ENCODE results near the gene SSNA1. TPM values are rescaled to one million over a fixed set of nuclear protein-coding genes. Genes with fewer than 3 reads are reported as not detected.

The SSNA1 gene
- polyA plus RNA-seq, 1 experiment = 35.0 TPM

GRCh38 chr9:137185921-137186320 is 2.6 kb upstream of the SSNA1 start:
- H3K9me3 ChIP-seq (ENCODE audit: control insufficient read depth, insufficient read depth, low read length) = no peaks in the 10 kb centered on the region; the same call in 1 of the 2 replicates
- ChIA-PET CTCF (no interaction called here), POLR2A (no interaction called here)
- no peak overlapping the region for H3K4me3 ChIP-seq (ENCODE audit: low read depth, low read length)
- H3K27me3 ChIP-seq (ENCODE audit: control insufficient read depth, insufficient read depth, low read length) = no peaks in the 10 kb centered on the region
- TF ChIP-seq CTCF (IDR thresholded peaks at IDR 0.05; ENCODE audit: low read depth, low read length) = no peak
- H3K27ac ChIP-seq (ENCODE audit: low read depth, low read length) = no peak overlapping the region
- no peak for DNase-seq (ENCODE audit: low read depth, low spot score)

- CTCF ChIA-PET = interaction anchor here (3.7 kb wide), 1 partner anchor 50 kb away, joined by 17 read pairs; no protein-coding TSS in a partner anchor
- Histone ChIP-seq H3K27me3 (ENCODE audit: control insufficient read depth, insufficient read depth, low read length) (no peaks in the 10 kb centered on the region), H3K4me3 (ENCODE audit: low read depth, low read length) (no peak overlapping the region), H3K9me3 (ENCODE audit: control insufficient read depth, insufficient read depth, low read length) (no peaks in the 10 kb centered on the region; the same call in 1 of the 2 replicates), H3K27ac (ENCODE audit: low read depth, low read length) (no peak overlapping the region)
- TF ChIP-seq CTCF (IDR thresholded peaks at IDR 0.05; ENCODE audit: low read depth, low read length) = no peak
- DNase-seq (ENCODE audit: low read depth, low spot score) = no peak
- POLR2A ChIA-PET = no interaction called here
These were observed 2.1 kb upstream of the SSNA1 start for GRCh38 chr9:137186385-137186784.

GRCh38 chr9:137187386-137187785 is 1.1 kb upstream of the SSNA1 start:
- no peaks in the 10 kb centered on the region for H3K27me3 ChIP-seq (ENCODE audit: control insufficient read depth, insufficient read depth, low read length)
- no peaks in the 10 kb centered on the region; the same call in 1 of the 2 replicates for H3K9me3 ChIP-seq (ENCODE audit: control insufficient read depth, insufficient read depth, low read length)
- peak overlapping the region; percentile 94 for H3K4me3 ChIP-seq (ENCODE audit: low read depth, low read length)
- DNase-seq (ENCODE audit: low read depth, low spot score) = no peak
- TF ChIP-seq CTCF (IDR thresholded peaks at IDR 0.05; ENCODE audit: low read depth, low read length) = no peak
- ChIA-PET POLR2A (interaction anchor here (3.2 kb wide), 1 partner anchor 13 kb away, joined by 38 read pairs; the partner anchor contains the start of gene TPRN), CTCF (interaction anchor here (3.7 kb wide), 1 partner anchor 49 kb away, joined by 17 read pairs; no protein-coding TSS in a partner anchor)
- no peak overlapping the region for H3K27ac ChIP-seq (ENCODE audit: low read depth, low read length)

GRCh38 chr9:137188086-137188489 is 388 bp upstream of the SSNA1 start:
- Histone ChIP-seq H3K4me3 (ENCODE audit: low read depth, low read length) (peak overlapping the region; percentile 94), H3K27me3 (ENCODE audit: control insufficient read depth, insufficient read depth, low read length) (no peaks in the 10 kb centered on the region), H3K27ac (ENCODE audit: low read depth, low read length) (peak overlapping the region; percentile 52), H3K9me3 (ENCODE audit: control insufficient read depth, insufficient read depth, low read length) (no peaks in the 10 kb centered on the region; the same call in 1 of the 2 replicates)
- no peak for DNase-seq (ENCODE audit: low read depth, low spot score)
- ChIA-PET POLR2A (interaction anchor here (1.2 to 3.2 kb wide), 8 partner anchors 13 to 124 kb away, joined by 3 to 38 read pairs (median 12); partner anchors contain the start of genes MAN1B1, NDOR1, RNF208 and TMEM203), CTCF (interaction anchor here (2.0 to 3.7 kb wide), 2 partner anchors 13 to 49 kb away, joined by 6 to 17 read pairs; partner anchors contain the start of gene TPRN)
- no peak for TF ChIP-seq CTCF (IDR thresholded peaks at IDR 0.05; ENCODE audit: low read depth, low read length)
